A549 (cell line): ENCODE results near the gene ZBTB2. TPM values are rescaled to one million over a fixed set of nuclear protein-coding genes. Genes with fewer than 3 reads are reported as not detected.

Experiments used
- ATAC-seq, 2 experiments: fragments of 200-7000 bp in 1 of 2; fragments of >200 bp in 1 of 2; cut with Nextera tagmentation in 1 of 2; cut with Tn5 transposase in 1 of 2; 3 replicates each; pipeline versions ENCODE4 v1.8.0 to v1.9.1; 2018 to 2020; ENCODE audit warnings: mild to moderate bottlenecking in 1 of 2, moderate library complexity in 1 of 2
- CTCF ChIA-PET: fragments of 300-600 bp; sonication (Branson Sonifier 250); formaldehyde crosslinking; extraction: SDS; loops from one replicate; lab custom pipeline; 2021; ENCODE audit warnings: antibody characterized with exemption, inconsistent platforms; lab: Yijun Ruan, JAX
- POLR2A ChIA-PET: fragments of 350-600 bp; formaldehyde crosslinking; extraction: SDS; loops from one replicate; lab custom pipeline; 2021; ENCODE audit warnings: antibody characterized with exemption, inconsistent platforms; lab: Yijun Ruan, JAX
- DNase-seq, 2 experiments: peaks; one replicate each; pipeline versions ENCODE4 v3.0.0 to v3.0.0-alpha.2; 2011 to 2016; ENCODE audit warnings: low read depth in 1 of 2, low spot score in 1 of 2
- FAIRE-seq: peaks from 2 replicates; lab custom pipeline; 2011; peaks lifted over from hg19 to GRCh38; lab: Jason Lieb, UNC
- H3K27ac ChIP-seq, 2 experiments: fragments of >200 bp; sonication (Bioruptor Twin); formaldehyde crosslinking; 3 replicates each; pipeline ENCODE4 v1.5.1; 2016 to 2017
- H3K4me1 ChIP-seq: fragments of >200 bp; sonication (Bioruptor Twin); formaldehyde crosslinking; 3 replicates; pipeline ENCODE4 v1.6.1; 2016
- H3K4me2 ChIP-seq: fragments of >200 bp; sonication (Bioruptor Twin); formaldehyde crosslinking; 3 replicates; pipeline ENCODE4 v1.6.1; 2016
- H3K4me3 ChIP-seq: fragments of >200 bp; sonication (Bioruptor Twin); formaldehyde crosslinking; 3 replicates; pipeline ENCODE4 v1.5.1; 2016
- H3K9me3 ChIP-seq: fragments of >200 bp; sonication (Bioruptor Twin); formaldehyde crosslinking; 3 replicates; pipeline ENCODE4 v1.6.1; 2016
- ATOH8 ChIP-seq: fragments of 250-450 bp; sonication (Bioruptor Pico); IDR thresholded peaks from 2 replicates; pipeline ENCODE4 v1.5.0; 2020; ENCODE audit warnings: low read depth, mild to moderate bottlenecking, moderate library complexity
- CHD2 ChIP-seq: fragments of 150-350 bp; IDR thresholded peaks from 2 replicates; pipeline ENCODE4 v1.6.1; 2014; ENCODE audit warnings: low read length; ENCODE audit not compliant: partially characterized antibody
- CTCF ChIP-seq: fragments of >200 bp; sonication (Bioruptor Twin); formaldehyde crosslinking; IDR thresholded peaks from 3 replicates; pipeline ENCODE4 v1.5.1; 2016
- ESRRA ChIP-seq: fragments of 150-350 bp; IDR thresholded peaks from 2 replicates; pipeline ENCODE4 v1.6.1; 2014; ENCODE audit warnings: mild to moderate bottlenecking, low read length, borderline replicate concordance
- HDAC2 ChIP-seq: fragments of 200-600 bp; sonication (generic); IDR thresholded peaks from 2 replicates; pipeline ENCODE4 v1.6.1; 2016
- HOXB13 ChIP-seq: fragments of 250-450 bp; sonication (Bioruptor Pico); IDR thresholded peaks from 2 replicates; pipeline ENCODE4 v1.5.0; 2020; ENCODE audit warnings: low read depth, mild to moderate bottlenecking, moderate library complexity
- KDM5A ChIP-seq: fragments of 200-600 bp; sonication (generic); IDR thresholded peaks from 2 replicates; pipeline ENCODE4 v1.6.1; 2016; ENCODE audit warnings: antibody characterized with exemption, mild to moderate bottlenecking
- MAFK ChIP-seq: fragments of 450-650 bp; IDR thresholded peaks from 2 replicates; pipeline ENCODE4 v1.6.1; 2014; ENCODE audit not compliant: partially characterized antibody
- MYC ChIP-seq: IDR thresholded peaks from 2 replicates; pipeline ENCODE4 v1.6.1; 2012; ENCODE audit warnings: mild to moderate bottlenecking, inconsistent platforms, low read length, improper control_type of control experiment, borderline replicate concordance
- RAD21 ChIP-seq, 2 experiments: fragments of >200 bp in 1 of 2; sonication (Bioruptor Twin) in 1 of 2; formaldehyde crosslinking in 1 of 2; IDR thresholded peaks in 1 of 2; conservative IDR thresholded peaks in 1 of 2; 2 replicates in 1 of 2; 3 replicates in 1 of 2; pipeline ENCODE4 v1.6.1; 2012 to 2018; ENCODE audit warnings: inconsistent platforms in 1 of 2
- REST ChIP-seq: fragments of 200-600 bp; sonication (generic); IDR thresholded peaks from 2 replicates; pipeline ENCODE4 v1.6.1; 2016; ENCODE audit warnings: antibody characterized with exemption, mild to moderate bottlenecking, moderate library complexity
- RFX5 ChIP-seq: fragments of 450-650 bp; IDR thresholded peaks from 2 replicates; pipeline ENCODE4 v1.7.1; 2014; ENCODE audit warnings: antibody characterized with exemption, mild to moderate bottlenecking, moderate library complexity
- SMC3 ChIP-seq: fragments of >200 bp; sonication (Bioruptor Twin); formaldehyde crosslinking; IDR thresholded peaks from 3 replicates; pipeline ENCODE4 v1.6.1; 2018; ENCODE audit warnings: inconsistent platforms
- USF2 ChIP-seq: fragments of 450-650 bp; IDR thresholded peaks from 2 replicates; pipeline ENCODE4 v1.6.1; 2014; ENCODE audit warnings: antibody characterized with exemption
- ZC3H11A ChIP-seq: fragments of 450-650 bp; IDR thresholded peaks from 2 replicates; pipeline ENCODE4 v1.6.1; 2014; ENCODE audit warnings: antibody characterized with exemption, mild to moderate bottlenecking
- WGBS: methylation state at CpG from one replicate; pipeline ENCODE4 v1.1.6; 2017; ENCODE audit errors: missing lambda C conversion rate; 5-methylcytosine and 5-hydroxymethylcytosine counted together
- polyA plus RNA-seq, 4 experiments: library from polyadenylated mRNA; depleted of rRNA in 3 of 4; stranded (reverse); fragments of >200 nt; fragmentation: RNase III in 1 of 4; extraction: RNeasy Plus Mini Kit Qiagen cat#74134 plus additional on column Dnase treatment in 1 of 4; gene quantifications; 2 replicates in 3 of 4; 3 replicates in 1 of 4; pipeline ENCODE4 v1.2.3, GENCODE V29; 2011 to 2017
- TF ChIP-seq, protein P1 (sequence below): IDR thresholded peaks from 2 replicates; pipeline ENCODE4 v1.6.1; 2012
- TF ChIP-seq, protein P2 (sequence below): IDR thresholded peaks from 2 replicates; pipeline ENCODE4 v1.6.1; 2012; ENCODE audit warnings: low read depth, borderline replicate concordance

The ZBTB2 gene
- polyA plus RNA-seq, 2 of the 4 experiments (the other 2 are of a cell fraction), result 10.8 to 17.3 TPM

GRCh38 chr6:151412909-151413308, 21.6 kb upstream of the ZBTB2 start (continued):
- TF ChIP-seq CTCF (no peak), ZC3H11A (no peak), SMC3 (no peak), HOXB13 (CRISPR knock-in tag) (no peak), USF2 (no peak)
- TF ChIP-seq, all 56 proteins: peak for 0

GRCh38 chr6:151409679-151410078, 18.3 kb upstream of the ZBTB2 start:
- no peak for FAIRE-seq
- TF ChIP-seq REST, result no peak
- TF ChIP-seq RAD21 (conservative IDR thresholded peaks at IDR 0.05 in 1 of 2, IDR thresholded peaks at IDR 0.05 in 1 of 2), result no peak
- TF ChIP-seq CHD2, result no peak
- TF ChIP-seq RFX5, result no peak
- TF ChIP-seq ZC3H11A, result no peak
- TF ChIP-seq ATOH8, result no peak
- TF ChIP-seq, protein P1, sequence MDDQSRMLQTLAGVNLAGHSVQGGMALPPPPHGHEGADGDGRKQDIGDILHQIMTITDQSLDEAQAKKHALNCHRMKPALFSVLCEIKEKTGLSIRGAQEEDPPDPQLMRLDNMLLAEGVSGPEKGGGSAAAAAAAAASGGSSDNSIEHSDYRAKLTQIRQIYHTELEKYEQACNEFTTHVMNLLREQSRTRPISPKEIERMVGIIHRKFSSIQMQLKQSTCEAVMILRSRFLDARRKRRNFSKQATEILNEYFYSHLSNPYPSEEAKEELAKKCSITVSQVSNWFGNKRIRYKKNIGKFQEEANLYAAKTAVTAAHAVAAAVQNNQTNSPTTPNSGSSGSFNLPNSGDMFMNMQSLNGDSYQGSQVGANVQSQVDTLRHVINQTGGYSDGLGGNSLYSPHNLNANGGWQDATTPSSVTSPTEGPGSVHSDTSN, result no peak
- Histone ChIP-seq H3K27ac (no peak overlapping the region), H3K4me3 (no peak overlapping the region), H3K9me3 (no peaks in the 10 kb centered on the region), H3K4me1 (no peaks in the 10 kb centered on the region), H3K4me2 (no peak overlapping the region)
- ATAC-seq, result no peak
- 94% methylated on average over 7 of the region's 7 CpGs for WGBS
- no peak for DNase-seq
- POLR2A ChIA-PET, result no interaction called here
- CTCF ChIA-PET, result interaction anchor here (1.1 to 1.2 kb wide), 2 partner anchors 31 to 67 kb away, joined by 3 read pairs; no protein-coding TSS in a partner anchor

DNA sequence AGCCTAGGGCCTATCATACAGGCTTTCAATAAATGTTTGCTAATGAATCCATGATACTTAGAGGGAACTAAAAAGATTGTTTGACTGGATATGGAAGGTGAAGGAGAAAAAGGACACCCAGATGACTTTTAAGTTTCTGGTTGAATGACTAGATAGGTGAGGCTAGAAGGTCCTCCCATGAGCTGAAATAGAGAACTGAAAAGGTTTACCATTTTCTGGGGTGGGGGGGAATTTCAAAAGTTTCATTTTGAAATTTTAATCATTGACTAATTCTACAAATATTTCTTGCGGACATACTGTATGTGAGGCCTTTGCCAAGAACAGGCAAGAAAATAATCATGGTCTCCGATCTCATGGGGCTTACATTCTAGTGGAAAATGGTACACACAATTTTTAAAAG, 17.9 kb upstream of the ZBTB2 start:
- ChIA-PET CTCF (interaction anchor here (1.2 kb wide), 1 partner anchor 67 kb away, joined by 3 read pairs; no protein-coding TSS in a partner anchor), POLR2A (no interaction called here)
- FAIRE-seq (no peak), DNase-seq (no peak), ATAC-seq (no peak)
- TF ChIP-seq ESRRA (no peak), REST (no peak), KDM5A (no peak), HDAC2 (no peak), MAFK (no peak), MYC (no peak)
- TF ChIP-seq, protein P2, sequence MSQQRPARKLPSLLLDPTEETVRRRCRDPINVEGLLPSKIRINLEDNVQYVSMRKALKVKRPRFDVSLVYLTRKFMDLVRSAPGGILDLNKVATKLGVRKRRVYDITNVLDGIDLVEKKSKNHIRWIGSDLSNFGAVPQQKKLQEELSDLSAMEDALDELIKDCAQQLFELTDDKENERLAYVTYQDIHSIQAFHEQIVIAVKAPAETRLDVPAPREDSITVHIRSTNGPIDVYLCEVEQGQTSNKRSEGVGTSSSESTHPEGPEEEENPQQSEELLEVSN, result no peak
- WGBS, result 89% methylated on average over 2 of the region's 2 CpGs
- Histone ChIP-seq H3K9me3 (no peaks in the 10 kb centered on the region), H3K4me1 (no peaks in the 10 kb centered on the region), H3K4me2 (no peak overlapping the region), H3K4me3 (no peak overlapping the region), H3K27ac (no peak overlapping the region)
